GM21825 (cell line): ENCODE measurements around the gene GSDME.
"Not testable (repeated sequence)": the region's sequence is repeated elsewhere in the genome, so short reads cannot be mapped to it uniquely, and the experiment has no call there.

ENCODE experiments used
- ATAC-seq: cut with Tn5 transposase; IDR thresholded peaks from one replicate; pipeline ENCODE4 v1.9.1; 2021; ENCODE audit warnings: mild to moderate bottlenecking, moderate library complexity; ENCODE audit not compliant: unreplicated experiment

GSDME gene

GRCh38 chr7:24742506-24743162, 14.6 kb downstream of the GSDME start:
- no peak for ATAC-seq

- ATAC-seq, result no peak
These were observed 15.4 kb downstream of the GSDME start for GRCh38 chr7:24741679-24742505.

- ATAC-seq, result no peak
These were observed 16.4 kb downstream of the GSDME start for GRCh38 chr7:24740871-24741270.

GRCh38 chr7:24739306-24739705, 18.0 kb downstream of the GSDME start:
- no peak for ATAC-seq

GRCh38 chr7:24738577-24738976, 18.7 kb downstream of the GSDME start:
- ATAC-seq, result no peak

- ATAC-seq, result no peak
These were observed 20.0 kb downstream of the GSDME start for GRCh38 chr7:24737281-24737680.

GRCh38 chr7:24735594-24735993, 21.7 kb downstream of the GSDME start:
- not testable (repeated sequence) for ATAC-seq

- ATAC-seq, result no peak
These were observed 23.0 kb downstream of the GSDME start for GRCh38 chr7:24734306-24734705.

GRCh38 chr7:24733414-24734060, 23.7 kb downstream of the GSDME start:
- no peak for ATAC-seq

GRCh38 chr7:24732646-24733413, 24.4 kb downstream of the GSDME start:
- ATAC-seq, result no peak

GRCh38 chr7:24731313-24731712, 26.0 kb downstream of the GSDME start:
- no peak for ATAC-seq

- no peak for ATAC-seq
These were observed 27.3 kb downstream of the GSDME start for GRCh38 chr7:24730018-24730369.

- ATAC-seq, result no peak
These were observed 27.8 kb downstream of the GSDME start for GRCh38 chr7:24729365-24730017.

GRCh38 chr7:24728503-24729364, 28.5 kb downstream of the GSDME start:
- ATAC-seq, result no peak

GRCh38 chr7:24728121-24728500, 29.2 kb downstream of the GSDME start:
- no peak for ATAC-seq

GRCh38 chr7:24727154-24728120, 29.8 kb downstream of the GSDME start:
- peak; percentile 76 for ATAC-seq

- no peak for ATAC-seq
These were observed 31.6 kb downstream of the GSDME start for GRCh38 chr7:24725554-24726241.
